GM23248 (cell line): ENCODE measurements around the gene MTFP1. TPM values are rescaled to one million over a fixed set of nuclear protein-coding genes. Genes with fewer than 3 reads are reported as not detected.

ENCODE experiments used
- DNase-seq: peaks from one replicate; pipeline ENCODE4 v3.0.0-alpha.2; 2015
- H2AFZ ChIP-seq: fragments of 200-600 bp; sonication (generic); 2 replicates; pipeline ENCODE4 v1.6.1; 2016; ENCODE audit warnings: antibody characterized with exemption
- H3F3A ChIP-seq: fragments of 200-600 bp; sonication (generic); 2 replicates; pipeline ENCODE4 v1.6.1; 2016; ENCODE audit warnings: mild to moderate bottlenecking, antibody characterized with exemption, mixed run types; ENCODE audit not compliant: insufficient read depth
- H3K27ac ChIP-seq: fragments of 200-600 bp; sonication (generic); 2 replicates; pipeline ENCODE4 v1.5.1; 2016; ENCODE audit warnings: mild to moderate bottlenecking
- H3K27me3 ChIP-seq: fragments of 200-600 bp; sonication (generic); replicated peaks from 2 replicates; pipeline ENCODE4 v1.6.1; 2016; ENCODE audit warnings: mild to moderate bottlenecking; ENCODE audit not compliant: insufficient read depth
- H3K36me3 ChIP-seq: fragments of 200-600 bp; sonication (generic); 2 replicates; pipeline ENCODE4 v1.6.1; 2016; ENCODE audit warnings: low read depth, mild to moderate bottlenecking
- H3K4me1 ChIP-seq: fragments of 200-600 bp; sonication (generic); 2 replicates; pipeline ENCODE4 v1.6.1; 2016; ENCODE audit warnings: mild to moderate bottlenecking; ENCODE audit not compliant: insufficient read depth
- H3K4me2 ChIP-seq: fragments of 200-600 bp; sonication (generic); one replicate; pipeline ENCODE4 v1.6.1; 2016; ENCODE audit warnings: mild to moderate bottlenecking; ENCODE audit not compliant: unreplicated experiment
- H3K4me3 ChIP-seq: fragments of 200-600 bp; sonication (generic); 2 replicates; pipeline ENCODE4 v1.5.1; 2016; ENCODE audit warnings: mild to moderate bottlenecking
- H3K79me2 ChIP-seq: fragments of 200-600 bp; sonication (generic); 2 replicates; pipeline ENCODE4 v1.6.1; 2016; ENCODE audit warnings: mild to moderate bottlenecking; ENCODE audit not compliant: insufficient read depth
- H3K9ac ChIP-seq: fragments of 200-600 bp; sonication (generic); 2 replicates; pipeline ENCODE4 v1.6.1; 2016; ENCODE audit warnings: mild to moderate bottlenecking
- H3K9me2 ChIP-seq: fragments of 200-600 bp; sonication (generic); 2 replicates; pipeline ENCODE4 v1.6.1; 2016; ENCODE audit warnings: mixed run types, mild to moderate bottlenecking, moderate library complexity; ENCODE audit not compliant: insufficient read depth
- H3K9me3 ChIP-seq: fragments of 200-600 bp; sonication (generic); one replicate; pipeline ENCODE4 v1.6.1; 2017; ENCODE audit warnings: low read depth
- H4K20me1 ChIP-seq: fragments of 200-600 bp; sonication (generic); 2 replicates; pipeline ENCODE4 v1.6.0; 2016; ENCODE audit not compliant: insufficient read depth
- EZH2 ChIP-seq: fragments of 200-600 bp; sonication (generic); IDR thresholded peaks from 2 replicates; pipeline ENCODE4 v1.6.1; 2018; ENCODE audit warnings: antibody characterized with exemption, mild to moderate bottlenecking; ENCODE audit not compliant: insufficient read depth, poor library complexity, severe bottlenecking
- EZH2phosphoT487 ChIP-seq: fragments of 200-600 bp; sonication (generic); IDR thresholded peaks from 2 replicates; pipeline ENCODE4 v1.6.1; 2018; ENCODE audit warnings: antibody characterized with exemption, moderate library complexity, mild to moderate bottlenecking, low read depth; ENCODE audit not compliant: insufficient read depth
- WGBS, 2 experiments: methylation state at CpG; one replicate each; pipeline ENCODE4 v1.1.6; 2015 to 2017; ENCODE audit warnings: low lambda C conversion rate in 2 of 2, low coverage in 1 of 2; ENCODE audit errors: missing lambda C conversion rate in 2 of 2; 5-methylcytosine and 5-hydroxymethylcytosine counted together
- in situ Hi-C: fragments of 300-500 bp; cut with MboI; formaldehyde crosslinking; loops from 2 replicates; pipeline ENCODE4 v1.15.0; 2020
- polyA plus RNA-seq: library from polyadenylated mRNA; unstranded; fragments of >200 nt; fragmentation: Nextera tagmentation; extraction: Ambion mirVana; gene quantifications from 2 replicates; pipeline ENCODE4 v1.2.1, GENCODE V29; 2016
- total RNA-seq: library from RNA; depleted of rRNA; stranded (reverse); fragments of >200 nt; shearing (Covaris generic); gene quantifications from 2 replicates; pipeline ENCODE4 v1.2.3, GENCODE V29; 2014

The MTFP1 gene
- total and polyA plus RNA-seq, 2 experiments from 2014 or later, result 6.6 to 8.1 TPM

GRCh38 chr22:30416403-30416802, 9.2 kb upstream of the MTFP1 start:
- Histone ChIP-seq H3K4me2 (no peak overlapping the region), H3K9ac (no peak overlapping the region), H3K27ac (peak overlapping the region; percentile 47), H3F3A (peaks cover 79% of the 10 kb centered on the region), H3K4me1 (peaks cover 49% of the 10 kb centered on the region), H2AFZ (no peak overlapping the region), H3K27me3 (no peaks in the 10 kb centered on the region), H3K36me3 (peaks cover 32% of the 10 kb centered on the region), H3K9me2 (no peaks in the 10 kb centered on the region), H3K4me3 (no peak overlapping the region), H4K20me1 (no peaks in the 10 kb centered on the region), H3K9me3 (no peaks in the 10 kb centered on the region), H3K79me2 (peaks cover 14% of the 10 kb centered on the region; the same call in 1 of the 2 replicates)
- WGBS, 2 experiments, result 31 to 36% methylated on average over 2 of the region's 2 CpGs
- peak; percentile 42 for DNase-seq
- no peak for TF ChIP-seq EZH2
- TF ChIP-seq EZH2phosphoT487, result no peak
- in situ Hi-C loops, result no loop called here

- peaks cover 54% of the 10 kb centered on the region for H3K4me1 ChIP-seq
- no peaks in the 10 kb centered on the region for H3K9me2 ChIP-seq
- H3K9ac ChIP-seq, result no peak overlapping the region
- no peaks in the 10 kb centered on the region for H4K20me1 ChIP-seq
- H3K4me2 ChIP-seq, result no peak overlapping the region
- in situ Hi-C loops, result no loop called here
- H3K79me2 ChIP-seq, result peaks cover 14% of the 10 kb centered on the region; the same call in 1 of the 2 replicates
- no peak for DNase-seq
- H3K4me3 ChIP-seq, result no peak overlapping the region
- TF ChIP-seq EZH2phosphoT487, result no peak
- no peak for TF ChIP-seq EZH2
- no peaks in the 10 kb centered on the region for H3K9me3 ChIP-seq
- 93 to 96% methylated on average over 1 of the region's 1 CpG for WGBS, 2 experiments
- no peak overlapping the region for H2AFZ ChIP-seq
- peaks cover 83% of the 10 kb centered on the region for H3F3A ChIP-seq
- peaks cover 32% of the 10 kb centered on the region for H3K36me3 ChIP-seq
- no peaks in the 10 kb centered on the region for H3K27me3 ChIP-seq
- peak overlapping the region; percentile 47 for H3K27ac ChIP-seq
Observed at GRCh38 chr22:30416837-30417236, 8.7 kb upstream of the MTFP1 start.

GRCh38 chr22:30420347-30421125, 5.0 kb upstream of the MTFP1 start:
- Histone ChIP-seq H4K20me1 (no peaks in the 10 kb centered on the region), H3K4me3 (peak overlapping the region; percentile 44), H3K27me3 (no peaks in the 10 kb centered on the region), H3K4me2 (peak overlapping the region; percentile 81), H3K79me2 (no peaks in the 10 kb centered on the region; the same call in 1 of the 2 replicates), H3K4me1 (peaks cover 51% of the 10 kb centered on the region), H3K9ac (peak overlapping the region; percentile 91), H3K9me3 (no peaks in the 10 kb centered on the region), H3K36me3 (peaks cover 19% of the 10 kb centered on the region), H3K27ac (peak overlapping the region; percentile 97), H3F3A (peaks cover 79% of the 10 kb centered on the region), H3K9me2 (no peaks in the 10 kb centered on the region), H2AFZ (no peak overlapping the region)
- in situ Hi-C loops, result no loop called here
- peak; percentile 93 for DNase-seq
- 39 to 41% methylated on average over 6 of the region's 6 CpGs for WGBS, 2 experiments
- TF ChIP-seq EZH2phosphoT487 (no peak), EZH2 (no peak)

GRCh38 chr22:30421695-30422480, 3.7 kb upstream of the MTFP1 start:
- Histone ChIP-seq H3K4me2 (peak overlapping the region; percentile 81), H2AFZ (no peak overlapping the region), H3K9ac (peak overlapping the region; percentile 91), H3K9me3 (no peaks in the 10 kb centered on the region), H3K79me2 (no peaks in the 10 kb centered on the region), H4K20me1 (no peaks in the 10 kb centered on the region), H3F3A (peaks cover 65% of the 10 kb centered on the region), H3K27me3 (no peaks in the 10 kb centered on the region), H3K4me1 (peaks cover 43% of the 10 kb centered on the region), H3K36me3 (peaks cover 6% of the 10 kb centered on the region; the same call in 1 of the 2 replicates), H3K9me2 (no peaks in the 10 kb centered on the region), H3K27ac (peak overlapping the region; percentile 97), H3K4me3 (peak overlapping the region; percentile 40)
- 61 to 67% methylated on average over 8 of the region's 8 CpGs for WGBS, 2 experiments
- in situ Hi-C loops, result no loop called here
- no peak for TF ChIP-seq EZH2phosphoT487
- no peak for TF ChIP-seq EZH2
- DNase-seq, result peak; percentile 28
